Suppressor macrophage (primary cell): ENCODE results near the gene TENM4.
"Not testable (repeated sequence)": the region's sequence is repeated elsewhere in the genome, so short reads cannot be mapped to it uniquely, and the experiment has no call there.

Source experiments
- DNase-seq, 4 experiments: peaks; one replicate each; pipeline ENCODE4 v3.0.0-alpha.2; 2020 to 2022

The TENM4 gene

GRCh38 chr11:79200398-79201070, 240.3 kb downstream of the TENM4 start:
- DNase-seq, result no peak

GRCh38 chr11:79199729-79200354, 241.0 kb downstream of the TENM4 start:
- no peak for DNase-seq

GRCh38 chr11:79198898-79199250, 242.0 kb downstream of the TENM4 start:
- peak in 2 of 4 experiments; percentile 5 to 50 for DNase-seq

GRCh38 chr11:79198203-79198897, 242.5 kb downstream of the TENM4 start:
- DNase-seq, result no peak

- DNase-seq, result no peak
Measured at GRCh38 chr11:79196950-79197349, 243.9 kb downstream of the TENM4 start.

- no peak for DNase-seq
Measured at GRCh38 chr11:79195209-79195608, 245.6 kb downstream of the TENM4 start.

- DNase-seq, result peak in 1 of 4 experiments; percentile 28
Measured at GRCh38 chr11:79193663-79194310, 247.0 kb downstream of the TENM4 start.

GRCh38 chr11:79192836-79193235, 248.0 kb downstream of the TENM4 start:
- no peak for DNase-seq

- not testable (repeated sequence) for DNase-seq
Measured at GRCh38 chr11:79191716-79192115, 249.1 kb downstream of the TENM4 start.

- not testable (repeated sequence) for DNase-seq
Measured at GRCh38 chr11:79190553-79190952, 250.3 kb downstream of the TENM4 start.

GRCh38 chr11:79189601-79190000, 251.2 kb downstream of the TENM4 start:
- no peak for DNase-seq

GRCh38 chr11:79189055-79189454, 251.8 kb downstream of the TENM4 start:
- DNase-seq, result peak in 3 of 4 experiments; percentile 38 to 69 (median 61)

GRCh38 chr11:79186669-79187068, 254.2 kb downstream of the TENM4 start:
- DNase-seq, result no peak

GRCh38 chr11:79185351-79185750, 255.5 kb downstream of the TENM4 start:
- DNase-seq, result no peak

- DNase-seq, result no peak
Measured at GRCh38 chr11:79184285-79184684, 256.5 kb downstream of the TENM4 start.

GRCh38 chr11:79182794-79183193, 258.0 kb downstream of the TENM4 start:
- no peak for DNase-seq

- no peak for DNase-seq
Measured at GRCh38 chr11:79179087-79179486, 261.7 kb downstream of the TENM4 start.

- no peak for DNase-seq
Measured at GRCh38 chr11:79174045-79175008, 266.5 kb downstream of the TENM4 start.

GRCh38 chr11:79173615-79174014, 267.2 kb downstream of the TENM4 start:
- DNase-seq, result peak in 1 of 4 experiments; percentile 71

GRCh38 chr11:79170321-79170720, 270.5 kb downstream of the TENM4 start:
- DNase-seq, result no peak

- DNase-seq, result peak in 1 of 4 experiments; percentile 41
Measured at GRCh38 chr11:79168530-79169110, 272.2 kb downstream of the TENM4 start.
